ENCODE results near the gene MVD. TPM values are rescaled to one million over a fixed set of nuclear protein-coding genes. Genes with fewer than 3 reads are reported as not detected.
"Not testable (repeated sequence)": the region's sequence is repeated elsewhere in the genome, so short reads cannot be mapped to it uniquely, and the experiment has no call there.

The MVD gene
- total RNA-seq, 1 donor from 2014 or later = 123 TPM

DNA sequence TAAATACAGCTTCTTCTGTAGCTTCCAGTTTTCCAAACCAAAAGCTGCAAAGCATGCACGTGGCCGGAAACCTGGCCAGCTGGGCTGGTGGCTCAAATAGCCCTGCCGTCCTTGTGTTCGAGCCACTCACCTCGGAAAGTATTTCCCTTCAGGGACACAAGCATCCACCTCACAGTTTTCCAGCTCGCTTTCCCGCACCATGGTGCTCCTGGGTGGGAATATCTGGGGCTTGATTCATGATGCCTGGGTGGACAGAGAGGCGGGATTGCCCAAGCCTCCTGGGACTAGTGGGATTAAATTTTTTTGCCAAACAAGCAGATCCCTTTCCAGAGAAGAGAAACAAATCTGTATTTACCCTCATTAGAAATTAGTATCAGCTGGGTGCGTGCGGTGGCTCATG, 7.1 kb upstream of the MVD start:
- Mint-ChIP-seq H3K27ac (ENCODE audit: unreplicated experiment) (no peak overlapping the region), H3K27me3 (ENCODE audit: unreplicated experiment) (peaks cover 11% of the 10 kb centered on the region), H3K36me3 (ENCODE audit: low read depth, unreplicated experiment) (peaks cover 11% of the 10 kb centered on the region), H3K4me3 (ENCODE audit: unreplicated experiment) (no peak overlapping the region), H3K4me1 (ENCODE audit: unreplicated experiment) (peaks cover 8% of the 10 kb centered on the region), H3K9me3 (ENCODE audit: unreplicated experiment) (no peaks in the 10 kb centered on the region)
- DNase-seq (ENCODE audit: low spot score) = no peak
- TF ChIP-seq, protein P1, sequence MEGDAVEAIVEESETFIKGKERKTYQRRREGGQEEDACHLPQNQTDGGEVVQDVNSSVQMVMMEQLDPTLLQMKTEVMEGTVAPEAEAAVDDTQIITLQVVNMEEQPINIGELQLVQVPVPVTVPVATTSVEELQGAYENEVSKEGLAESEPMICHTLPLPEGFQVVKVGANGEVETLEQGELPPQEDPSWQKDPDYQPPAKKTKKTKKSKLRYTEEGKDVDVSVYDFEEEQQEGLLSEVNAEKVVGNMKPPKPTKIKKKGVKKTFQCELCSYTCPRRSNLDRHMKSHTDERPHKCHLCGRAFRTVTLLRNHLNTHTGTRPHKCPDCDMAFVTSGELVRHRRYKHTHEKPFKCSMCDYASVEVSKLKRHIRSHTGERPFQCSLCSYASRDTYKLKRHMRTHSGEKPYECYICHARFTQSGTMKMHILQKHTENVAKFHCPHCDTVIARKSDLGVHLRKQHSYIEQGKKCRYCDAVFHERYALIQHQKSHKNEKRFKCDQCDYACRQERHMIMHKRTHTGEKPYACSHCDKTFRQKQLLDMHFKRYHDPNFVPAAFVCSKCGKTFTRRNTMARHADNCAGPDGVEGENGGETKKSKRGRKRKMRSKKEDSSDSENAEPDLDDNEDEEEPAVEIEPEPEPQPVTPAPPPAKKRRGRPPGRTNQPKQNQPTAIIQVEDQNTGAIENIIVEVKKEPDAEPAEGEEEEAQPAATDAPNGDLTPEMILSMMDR (IDR thresholded peaks at IDR 0.05; ENCODE audit: unreplicated experiment) = no peak

DNA sequence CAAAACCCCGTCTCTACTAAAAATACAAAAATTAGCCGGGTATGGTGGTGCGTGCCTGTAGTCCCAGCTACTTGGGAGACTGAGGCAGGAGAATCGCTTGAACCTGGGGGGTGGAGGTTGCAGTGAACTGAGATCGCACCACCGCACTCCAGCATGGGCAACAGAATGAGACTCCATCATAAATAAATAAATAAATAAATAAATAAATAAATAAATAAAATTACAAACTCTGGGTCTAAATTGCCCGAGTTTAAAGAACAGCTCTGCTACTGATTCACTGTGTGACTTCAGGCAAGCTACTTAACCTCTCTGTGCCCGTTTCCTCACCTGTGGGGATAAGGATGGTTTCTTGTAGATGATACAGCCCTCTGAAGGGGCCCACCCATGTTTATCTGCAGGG, 6.6 kb upstream of the MVD start:
- not testable (repeated sequence) for H3K9me3 Mint-ChIP-seq (ENCODE audit: unreplicated experiment); DNase-seq (ENCODE audit: low spot score); H3K4me1 Mint-ChIP-seq (ENCODE audit: unreplicated experiment); H3K36me3 Mint-ChIP-seq (ENCODE audit: low read depth, unreplicated experiment); H3K4me3 Mint-ChIP-seq (ENCODE audit: unreplicated experiment); H3K27ac Mint-ChIP-seq (ENCODE audit: unreplicated experiment)
- peaks cover 12% of the 10 kb centered on the region for H3K27me3 Mint-ChIP-seq (ENCODE audit: unreplicated experiment)

DNA sequence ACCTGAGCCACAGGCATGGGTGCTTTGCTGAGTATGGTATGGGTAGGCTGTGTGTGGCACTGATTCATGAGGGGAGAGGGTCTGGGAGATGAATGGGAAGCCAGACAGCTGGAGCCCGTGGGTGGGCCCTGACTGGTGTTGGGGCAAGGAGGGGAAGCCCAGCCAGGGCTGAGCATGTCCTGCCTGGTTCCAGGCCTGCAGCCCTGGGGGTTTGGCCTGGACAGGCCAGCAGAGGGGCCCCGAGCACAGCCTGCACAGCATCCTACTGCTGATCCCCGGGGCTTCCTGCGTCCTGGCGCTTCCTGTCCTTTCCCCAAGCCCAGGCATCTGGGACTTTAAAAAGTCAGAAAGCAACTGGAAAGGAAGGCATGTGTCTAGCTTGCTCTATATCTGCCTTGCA, 4.6 kb upstream of the MVD start:
- TF ChIP-seq, protein P1 (IDR thresholded peaks at IDR 0.05; ENCODE audit: unreplicated experiment) = no peak
- DNase-seq (ENCODE audit: low spot score) = peak; percentile 72
- peak overlapping the region; percentile 75 for H3K27ac Mint-ChIP-seq (ENCODE audit: unreplicated experiment)
- no peaks in the 10 kb centered on the region for H3K9me3 Mint-ChIP-seq (ENCODE audit: unreplicated experiment)
- H3K36me3 Mint-ChIP-seq (ENCODE audit: low read depth, unreplicated experiment) = peaks cover 8% of the 10 kb centered on the region
- H3K4me1 Mint-ChIP-seq (ENCODE audit: unreplicated experiment) = peaks cover 12% of the 10 kb centered on the region
- peak overlapping the region; percentile 70 for H3K4me3 Mint-ChIP-seq (ENCODE audit: unreplicated experiment)
- peaks cover 10% of the 10 kb centered on the region for H3K27me3 Mint-ChIP-seq (ENCODE audit: unreplicated experiment)

DNA sequence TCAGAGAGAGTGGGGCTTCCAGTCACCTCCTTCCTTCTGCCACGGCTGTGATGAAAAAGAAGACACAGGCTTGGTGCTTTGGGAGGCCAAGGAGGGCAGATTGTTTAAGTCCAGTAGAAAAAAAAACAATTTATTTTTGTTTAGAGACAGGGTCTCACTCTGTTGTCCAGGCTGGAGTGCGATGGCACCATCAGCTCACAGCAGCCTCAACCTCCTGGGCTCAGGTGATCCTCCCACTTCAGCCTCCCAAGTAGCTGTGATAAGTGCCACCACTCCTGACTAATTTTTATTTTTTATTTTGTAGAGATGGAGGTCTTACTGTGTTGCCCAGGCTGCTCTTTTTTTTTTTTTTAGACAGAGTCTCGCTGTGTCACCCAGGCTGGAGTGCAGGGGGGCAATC, 2.7 kb upstream of the MVD start:
- TF ChIP-seq, protein P1 (IDR thresholded peaks at IDR 0.05; ENCODE audit: unreplicated experiment) = no peak
- peaks cover 22% of the 10 kb centered on the region for H3K4me1 Mint-ChIP-seq (ENCODE audit: unreplicated experiment)
- H3K9me3 Mint-ChIP-seq (ENCODE audit: unreplicated experiment) = no peaks in the 10 kb centered on the region
- H3K36me3 Mint-ChIP-seq (ENCODE audit: low read depth, unreplicated experiment) = peaks cover 12% of the 10 kb centered on the region
- H3K4me3 Mint-ChIP-seq (ENCODE audit: unreplicated experiment) = no peak overlapping the region
- peaks cover 12% of the 10 kb centered on the region for H3K27me3 Mint-ChIP-seq (ENCODE audit: unreplicated experiment)
- no peak overlapping the region for H3K27ac Mint-ChIP-seq (ENCODE audit: unreplicated experiment)
- no peak for DNase-seq (ENCODE audit: low spot score)

DNA sequence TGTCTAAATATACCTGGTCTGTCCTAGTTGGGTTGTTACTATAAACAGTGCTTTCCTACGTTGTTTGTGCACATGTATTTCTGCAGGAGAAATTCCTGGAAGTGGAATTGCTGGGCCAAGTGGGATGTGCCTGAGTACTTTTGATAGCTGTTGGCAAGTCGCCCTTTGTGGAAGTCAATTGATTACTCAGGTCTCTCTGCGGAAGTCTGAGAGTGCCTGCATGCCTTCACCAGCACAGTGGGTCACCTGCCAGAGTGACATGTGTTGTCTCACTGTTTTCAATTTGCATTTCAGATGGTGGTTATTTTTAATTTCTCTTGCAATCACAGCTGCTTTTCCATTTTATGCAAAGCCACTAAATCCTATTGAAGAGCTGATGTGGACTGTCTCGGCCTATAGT, 2.3 kb upstream of the MVD start:
- Mint-ChIP-seq H3K36me3 (ENCODE audit: low read depth, unreplicated experiment) (peaks cover 12% of the 10 kb centered on the region), H3K4me1 (ENCODE audit: unreplicated experiment) (peaks cover 22% of the 10 kb centered on the region), H3K27ac (ENCODE audit: unreplicated experiment) (peak overlapping the region; percentile 9), H3K9me3 (ENCODE audit: unreplicated experiment) (no peaks in the 10 kb centered on the region), H3K4me3 (ENCODE audit: unreplicated experiment) (peak overlapping the region; percentile 50), H3K27me3 (ENCODE audit: unreplicated experiment) (peaks cover 12% of the 10 kb centered on the region)
- TF ChIP-seq, protein P1 (IDR thresholded peaks at IDR 0.05; ENCODE audit: unreplicated experiment) = no peak
- no peak for DNase-seq (ENCODE audit: low spot score)
